CD4-positive, alpha-beta memory T cell (primary cell): ENCODE results near the gene EFNB2. TPM values are rescaled to one million over a fixed set of nuclear protein-coding genes. Genes with fewer than 3 reads are reported as not detected.

Experiments
- CTCF ChIA-PET: fragments of 350-600 bp; sonication (Branson Sonifier 250); formaldehyde crosslinking; loops from one replicate; lab custom pipeline; 2021; ENCODE audit warnings: inconsistent platforms; ENCODE audit not compliant: partially characterized antibody; lab: Charles Lee
- POLR2A ChIA-PET: fragments of 350-600 bp; sonication (Branson Sonifier 250); formaldehyde crosslinking; loops from one replicate; lab custom pipeline; 2021; ENCODE audit not compliant: partially characterized antibody; lab: Charles Lee
- DNase-seq, 5 donors: peaks; one replicate each; pipeline versions ENCODE4 v3.0.0 to v3.0.0-alpha.2; 2020 to 2022; ENCODE audit warnings: mixed read lengths in 1 of 5
- H3K27ac ChIP-seq: one replicate; pipeline ENCODE4 v1.7.0; 2013; ENCODE audit warnings: low read depth, low read length
- H3K27me3 ChIP-seq: 2 replicates; pipeline ENCODE4 v1.7.0; 2013; ENCODE audit warnings: mild to moderate bottlenecking, low read length, moderate library complexity; ENCODE audit not compliant: insufficient read depth
- H3K36me3 ChIP-seq: 2 replicates; pipeline ENCODE4 v1.7.0; 2013; ENCODE audit warnings: mild to moderate bottlenecking, low read length, moderate library complexity; ENCODE audit not compliant: insufficient read depth
- H3K4me1 ChIP-seq: 2 replicates; pipeline ENCODE4 v1.7.0; 2013; ENCODE audit warnings: mild to moderate bottlenecking, low read length, moderate library complexity; ENCODE audit not compliant: insufficient read depth
- H3K4me3 ChIP-seq, 2 donors: one replicate each; pipeline ENCODE4 v1.7.0; 2013; ENCODE audit warnings: low read length in 2 of 2, mild to moderate bottlenecking in 1 of 2
- H3K9me3 ChIP-seq, 2 donors: one replicate each; pipeline ENCODE4 v1.7.0; 2013; ENCODE audit warnings: low read length in 2 of 2, control low read depth in 1 of 2; ENCODE audit not compliant: control insufficient read depth in 1 of 2
- H3K27ac Mint-ChIP-seq, 7 donors: one replicate each; pipeline ENCODE4 v1.8.0; 2020 to 2021; ENCODE audit warnings: mixed read lengths in 7 of 7, mild to moderate bottlenecking in 6 of 7, inconsistent platforms in 3 of 7, moderate library complexity in 3 of 7
- H3K27me3 Mint-ChIP-seq, 2 donors: one replicate each; pipeline ENCODE4 v1.8.0; 2020 to 2021; ENCODE audit warnings: mixed read lengths in 2 of 2
- H3K36me3 Mint-ChIP-seq, 2 donors: one replicate each; pipeline ENCODE4 v1.8.0; 2020 to 2021; ENCODE audit warnings: mixed read lengths in 2 of 2, inconsistent platforms in 1 of 2, mild to moderate bottlenecking in 1 of 2
- H3K4me1 Mint-ChIP-seq, 4 donors: one replicate each; pipeline ENCODE4 v1.8.0; 2020 to 2021; ENCODE audit warnings: mixed read lengths in 4 of 4, mild to moderate bottlenecking in 1 of 4
- H3K4me3 Mint-ChIP-seq, 8 donors: one replicate each; pipeline ENCODE4 v1.8.0; 2020 to 2021; ENCODE audit warnings: mixed read lengths in 8 of 8, mild to moderate bottlenecking in 7 of 8, moderate library complexity in 6 of 8, inconsistent platforms in 3 of 8
- H3K9me3 Mint-ChIP-seq, 8 donors: one replicate each; pipeline ENCODE4 v1.8.0; 2020 to 2021; ENCODE audit warnings: mixed read lengths in 8 of 8, mild to moderate bottlenecking in 5 of 8, inconsistent platforms in 3 of 8, moderate library complexity in 1 of 8
- intact Hi-C: fragments of 100-400 bp; cut with micrococcal nuclease; formaldehyde crosslinking; loops from one replicate; pipeline ENCODE4 v1.15.1; 2023
- polyA plus RNA-seq, 2 donors: library from polyadenylated mRNA; unstranded; fragments of 300-500 nt; fragmentation: Illumina TruSeq; gene quantifications; one replicate each; pipeline ENCODE4 v1.2.3, GENCODE V29; 2021
- total RNA-seq, 2 experiments: library from RNA; stranded (reverse); gene quantifications; one replicate each; pipeline ENCODE4 v1.2.3, GENCODE V29; 2021

The EFNB2 gene
- total and polyA plus RNA-seq, 4 experiments from 2014 or later, result 0.05 to 0.38 (median 0.25) TPM; not detected in 1

DNA sequence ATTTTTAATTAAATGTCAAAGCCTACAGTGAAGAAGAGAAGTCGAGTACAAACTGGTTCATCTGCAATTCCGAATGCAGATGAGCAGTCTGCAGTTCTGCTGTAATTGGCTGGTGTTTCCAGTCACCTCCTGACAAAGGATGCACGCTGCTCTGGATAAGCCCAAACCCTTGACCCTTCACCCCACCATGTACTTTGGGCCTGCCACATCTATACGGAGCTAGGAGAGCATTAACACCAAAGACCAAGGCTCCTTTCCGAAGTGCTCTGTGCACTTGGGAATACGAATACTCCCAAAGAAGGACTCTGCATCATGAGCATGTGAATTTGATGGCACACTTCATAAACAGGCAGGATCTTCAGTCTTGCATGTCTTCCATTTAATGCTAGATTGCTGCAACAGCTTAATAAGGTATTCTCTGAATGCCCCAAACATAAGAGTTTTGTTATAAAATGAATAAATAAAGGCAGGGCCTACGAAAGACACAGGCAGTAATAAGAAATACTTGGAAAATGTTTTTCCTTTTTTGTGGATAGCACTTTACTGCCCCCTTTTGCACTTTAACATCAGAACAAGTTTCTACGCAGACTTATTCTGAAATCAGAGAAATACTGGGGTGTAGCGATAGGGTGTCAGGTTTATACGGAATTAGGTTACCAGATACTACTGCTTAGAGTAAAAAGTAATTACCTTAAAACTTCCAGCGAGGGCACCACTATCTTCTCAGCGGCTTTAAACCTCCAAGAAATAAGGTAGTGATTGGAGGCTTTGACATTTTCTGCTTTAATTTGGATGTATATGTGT is 15.0 kb downstream of the EFNB2 start:
- intact Hi-C loops, result no loop called here
- Mint-ChIP-seq H3K4me1 (no peaks in the 10 kb centered on the region), H3K36me3 (no peaks in the 10 kb centered on the region), H3K4me3 (no peak overlapping the region), H3K9me3 (no peaks in the 10 kb centered on the region), H3K27ac (no peak overlapping the region), H3K27me3 (peaks cover 15 to 27% of the 10 kb centered on the region in 2 donors)
- H3K27ac ChIP-seq, result no peak overlapping the region
- DNase-seq, result no peak
- ChIA-PET POLR2A (no interaction called here), CTCF (interaction anchor here (0.8 to 1.2 kb wide), 2 partner anchors 10 to 16 kb away, joined by 3 read pairs; no protein-coding TSS in a partner anchor)
- H3K4me1 ChIP-seq, result no peaks in the 10 kb centered on the region
- H3K4me3 ChIP-seq, result no peak overlapping the region
- H3K27me3 ChIP-seq, result no peaks in the 10 kb centered on the region
- H3K36me3 ChIP-seq, result no peaks in the 10 kb centered on the region
- H3K9me3 ChIP-seq, result no peaks in the 10 kb centered on the region

DNA sequence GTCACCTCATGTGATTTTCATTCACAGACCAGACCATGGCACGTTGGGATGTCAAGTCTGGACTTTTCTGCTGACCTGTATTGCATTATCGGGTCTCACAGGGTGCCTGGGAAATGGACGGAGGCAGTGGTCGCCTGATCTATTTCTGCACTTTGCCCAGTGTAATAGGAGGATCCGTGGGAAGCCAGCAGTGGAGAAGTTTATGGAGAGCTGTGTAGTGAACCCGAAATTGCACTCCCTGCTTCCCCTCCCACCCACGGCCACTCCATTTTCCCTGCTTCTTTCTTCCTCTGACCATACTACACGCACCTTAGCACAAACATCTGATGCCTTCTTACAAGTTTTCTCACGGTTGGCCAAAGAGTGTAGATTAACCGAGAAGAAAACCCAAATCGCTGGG is 16.9 kb downstream of the EFNB2 start:
- intact Hi-C loops, result no loop called here

GRCh38 chr13:106517109-106517847 is 18.2 kb downstream of the EFNB2 start:
- Histone ChIP-seq H3K36me3 (no peaks in the 10 kb centered on the region), H3K27ac (no peak overlapping the region), H3K4me1 (no peaks in the 10 kb centered on the region), H3K4me3 (no peak overlapping the region), H3K27me3 (no peaks in the 10 kb centered on the region), H3K9me3 (no peaks in the 10 kb centered on the region)
- H3K36me3 Mint-ChIP-seq, result no peaks in the 10 kb centered on the region
- intact Hi-C loops, result no loop called here
- H3K27me3 Mint-ChIP-seq, result peaks cover 17 to 31% of the 10 kb centered on the region in 2 donors
- H3K27ac Mint-ChIP-seq, result no peak overlapping the region
- POLR2A ChIA-PET, result no interaction called here
- CTCF ChIA-PET, result no interaction called here
- no peak for DNase-seq
- no peaks in the 10 kb centered on the region for H3K9me3 Mint-ChIP-seq
- no peak overlapping the region for H3K4me3 Mint-ChIP-seq
- H3K4me1 Mint-ChIP-seq, result no peaks in the 10 kb centered on the region

More for the DNA sequence above, 16.9 kb downstream of the EFNB2 start:
- H3K27ac ChIP-seq, result no peak overlapping the region
- H3K4me1 Mint-ChIP-seq, result no peaks in the 10 kb centered on the region
- POLR2A ChIA-PET, result no interaction called here
- H3K27ac Mint-ChIP-seq, result no peak overlapping the region
- H3K36me3 Mint-ChIP-seq, result no peaks in the 10 kb centered on the region
- H3K4me3 Mint-ChIP-seq, result no peak overlapping the region
- H3K4me1 ChIP-seq, result no peaks in the 10 kb centered on the region
- CTCF ChIA-PET, result no interaction called here
- no peaks in the 10 kb centered on the region for H3K27me3 ChIP-seq
- H3K27me3 Mint-ChIP-seq, result peaks cover 18 to 37% of the 10 kb centered on the region in 2 donors
- no peaks in the 10 kb centered on the region for H3K9me3 ChIP-seq
- no peaks in the 10 kb centered on the region for H3K36me3 ChIP-seq
- H3K9me3 Mint-ChIP-seq, result no peaks in the 10 kb centered on the region
- DNase-seq, result no peak
- no peak overlapping the region for H3K4me3 ChIP-seq

- Mint-ChIP-seq H3K27ac (no peak overlapping the region), H3K4me1 (no peaks in the 10 kb centered on the region), H3K4me3 (no peak overlapping the region), H3K27me3 (peaks cover 15 to 29% of the 10 kb centered on the region in 2 donors), H3K9me3 (no peaks in the 10 kb centered on the region), H3K36me3 (no peaks in the 10 kb centered on the region)
- ChIA-PET CTCF (no interaction called here), POLR2A (no interaction called here)
- Histone ChIP-seq H3K27me3 (no peaks in the 10 kb centered on the region), H3K9me3 (no peaks in the 10 kb centered on the region), H3K36me3 (no peaks in the 10 kb centered on the region), H3K4me1 (no peaks in the 10 kb centered on the region), H3K27ac (no peak overlapping the region), H3K4me3 (no peak overlapping the region)
- intact Hi-C loops, result no loop called here
- no peak for DNase-seq
Observed at GRCh38 chr13:106515635-106516254, 19.7 kb downstream of the EFNB2 start.

DNA sequence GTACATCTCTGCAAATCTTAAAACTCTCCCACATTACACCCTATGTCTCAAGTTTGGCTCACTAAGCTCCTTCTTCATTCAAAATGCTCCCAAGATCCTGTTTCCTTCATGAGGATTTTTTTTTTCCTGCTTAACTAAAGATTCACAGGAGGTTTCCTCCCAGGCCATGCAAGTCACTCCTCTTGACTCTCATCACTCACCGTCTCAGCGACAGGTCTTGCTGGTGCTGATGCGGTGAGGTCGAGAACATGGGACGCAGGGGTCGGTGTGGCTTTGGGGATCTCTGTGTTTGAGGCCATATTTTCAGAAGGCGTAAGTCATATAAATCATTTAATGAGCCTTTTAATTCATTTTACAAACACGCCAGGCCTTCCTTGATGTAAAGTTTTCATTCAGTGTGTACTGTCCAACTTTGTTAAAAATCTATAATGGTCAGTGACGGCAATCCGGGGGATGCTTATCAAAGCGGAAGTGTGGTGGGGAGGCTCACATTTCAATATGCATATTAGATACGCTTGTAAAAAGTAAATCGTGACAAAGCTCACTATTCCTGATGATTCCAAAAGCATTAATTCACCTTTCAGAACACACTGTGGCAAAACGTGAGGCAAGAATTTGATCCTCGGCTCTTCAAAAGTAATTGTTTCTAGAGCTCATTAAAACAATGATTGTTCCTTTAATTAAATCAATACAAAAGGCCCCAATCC is 20.4 kb downstream of the EFNB2 start:
- Histone ChIP-seq H3K4me3 (no peak overlapping the region), H3K27ac (no peak overlapping the region), H3K4me1 (no peaks in the 10 kb centered on the region), H3K36me3 (no peaks in the 10 kb centered on the region), H3K9me3 (no peaks in the 10 kb centered on the region), H3K27me3 (no peaks in the 10 kb centered on the region)
- intact Hi-C loops, result no loop called here
- Mint-ChIP-seq H3K36me3 (no peaks in the 10 kb centered on the region), H3K4me1 (no peaks in the 10 kb centered on the region), H3K9me3 (no peaks in the 10 kb centered on the region), H3K27me3 (peaks cover 15 to 26% of the 10 kb centered on the region in 2 donors), H3K27ac (no peak overlapping the region), H3K4me3 (no peak overlapping the region)
- ChIA-PET CTCF (interaction anchor here (0.9 kb wide), 1 partner anchor 21 kb away, joined by 3 read pairs; no protein-coding TSS in a partner anchor), POLR2A (no interaction called here)
- DNase-seq, result no peak

DNA sequence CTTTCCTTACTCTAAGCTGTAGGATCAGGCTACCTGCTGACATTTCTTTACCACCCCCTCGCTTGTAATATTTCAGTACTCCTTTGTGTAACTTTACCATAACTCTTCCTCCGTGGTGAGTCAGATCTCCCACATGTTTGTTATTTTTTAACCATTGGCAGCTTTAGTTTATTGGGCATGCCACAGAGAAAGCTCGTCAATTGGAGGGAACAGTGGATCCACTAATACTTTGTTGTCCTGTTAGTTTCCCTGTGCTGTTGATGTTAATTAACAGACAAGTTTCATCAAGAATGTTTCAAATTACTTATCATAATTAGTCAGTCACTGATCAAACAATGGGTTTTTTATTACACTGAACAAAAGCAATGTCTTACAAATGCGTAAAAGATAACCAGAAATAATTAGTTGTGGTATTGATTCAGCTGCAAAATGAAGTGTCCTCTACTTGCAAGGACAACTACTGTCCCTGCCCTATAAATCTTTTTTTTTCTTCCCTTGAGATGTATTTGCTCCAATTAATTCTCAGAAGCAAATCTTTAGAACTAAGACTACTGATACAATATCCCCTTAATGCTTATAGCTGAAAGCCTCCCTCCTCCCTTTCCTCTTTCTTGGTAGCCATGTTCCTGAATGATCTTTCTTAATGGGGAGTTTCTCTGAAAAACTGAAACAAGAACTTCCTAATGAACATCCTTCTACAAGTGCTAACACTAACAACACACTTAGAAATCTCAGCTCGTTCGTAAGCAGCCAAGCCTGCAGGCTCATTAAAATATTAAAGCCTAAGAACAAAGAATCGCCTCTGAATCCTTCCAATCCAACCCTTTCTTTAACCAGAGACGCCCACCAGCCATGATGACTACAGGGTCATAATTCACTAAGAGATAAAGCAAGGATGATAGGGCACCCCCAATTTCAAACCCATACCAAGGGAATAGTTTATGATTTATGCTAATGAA is 22.2 kb downstream of the EFNB2 start:
- Mint-ChIP-seq H3K36me3 (no peaks in the 10 kb centered on the region), H3K9me3 (no peaks in the 10 kb centered on the region), H3K27ac (no peak overlapping the region), H3K4me1 (no peaks in the 10 kb centered on the region), H3K27me3 (peaks cover 13 to 28% of the 10 kb centered on the region in 2 donors), H3K4me3 (no peak overlapping the region)
- CTCF ChIA-PET, result no interaction called here
- POLR2A ChIA-PET, result no interaction called here
- H3K4me1 ChIP-seq, result no peaks in the 10 kb centered on the region
- H3K27ac ChIP-seq, result no peak overlapping the region
- DNase-seq, result no peak
- H3K9me3 ChIP-seq, result no peaks in the 10 kb centered on the region
- H3K4me3 ChIP-seq, result no peak overlapping the region
- intact Hi-C loops, result no loop called here
- H3K27me3 ChIP-seq, result no peaks in the 10 kb centered on the region
- no peaks in the 10 kb centered on the region for H3K36me3 ChIP-seq
